ENCODE results near the gene RETREG2.

Gene RETREG2

GRCh38 chr2:219223831-219224610, 45.9 kb downstream of the RETREG2 start:
- H3K4me3 ChIP-seq (ENCODE audit: low read depth, low read length) = no peak overlapping the region
- TF ChIP-seq CTCF (IDR thresholded peaks at IDR 0.05; ENCODE audit: borderline replicate concordance, insufficient read depth, low read depth, low read length) = no peak

GRCh38 chr2:219225350-219225749, 47.3 kb downstream of the RETREG2 start:
- TF ChIP-seq CTCF (IDR thresholded peaks at IDR 0.05; ENCODE audit: borderline replicate concordance, insufficient read depth, low read depth, low read length) = no peak

GRCh38 chr2:219228041-219228910, 50.2 kb downstream of the RETREG2 start:
- no peak for TF ChIP-seq CTCF (IDR thresholded peaks at IDR 0.05; ENCODE audit: borderline replicate concordance, insufficient read depth, low read depth, low read length)
- peak overlapping the region; percentile 84 for H3K4me3 ChIP-seq (ENCODE audit: low read depth, low read length)

More at GRCh38 chr2:219225350-219225749, 47.3 kb downstream of the RETREG2 start:
- no peak overlapping the region for H3K4me3 ChIP-seq (ENCODE audit: low read depth, low read length)

DNA sequence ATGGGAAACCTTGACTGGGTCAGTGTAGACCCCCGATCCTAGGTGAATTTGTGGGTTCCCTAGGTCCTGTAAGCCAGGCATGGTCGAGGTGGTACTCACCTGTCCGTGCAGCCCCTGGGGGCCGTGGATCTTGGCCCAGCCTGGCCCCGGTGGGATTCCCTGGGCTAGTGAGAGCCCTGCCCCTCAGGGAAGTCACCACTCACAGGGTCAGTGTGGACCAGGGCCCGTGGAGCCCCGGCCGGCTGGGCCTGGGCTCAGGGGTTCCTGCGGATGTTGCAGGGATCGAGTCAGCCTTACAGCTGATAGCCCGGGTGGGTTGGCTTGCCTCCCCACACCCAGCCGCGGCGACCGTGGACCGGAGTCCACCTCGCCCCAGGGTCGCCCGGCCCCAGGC, 50.8 kb downstream of the RETREG2 start:
- H3K4me3 ChIP-seq (ENCODE audit: low read depth, low read length) = peak overlapping the region; percentile 84
- TF ChIP-seq CTCF (IDR thresholded peaks at IDR 0.05; ENCODE audit: borderline replicate concordance, insufficient read depth, low read depth, low read length) = no peak

DNA sequence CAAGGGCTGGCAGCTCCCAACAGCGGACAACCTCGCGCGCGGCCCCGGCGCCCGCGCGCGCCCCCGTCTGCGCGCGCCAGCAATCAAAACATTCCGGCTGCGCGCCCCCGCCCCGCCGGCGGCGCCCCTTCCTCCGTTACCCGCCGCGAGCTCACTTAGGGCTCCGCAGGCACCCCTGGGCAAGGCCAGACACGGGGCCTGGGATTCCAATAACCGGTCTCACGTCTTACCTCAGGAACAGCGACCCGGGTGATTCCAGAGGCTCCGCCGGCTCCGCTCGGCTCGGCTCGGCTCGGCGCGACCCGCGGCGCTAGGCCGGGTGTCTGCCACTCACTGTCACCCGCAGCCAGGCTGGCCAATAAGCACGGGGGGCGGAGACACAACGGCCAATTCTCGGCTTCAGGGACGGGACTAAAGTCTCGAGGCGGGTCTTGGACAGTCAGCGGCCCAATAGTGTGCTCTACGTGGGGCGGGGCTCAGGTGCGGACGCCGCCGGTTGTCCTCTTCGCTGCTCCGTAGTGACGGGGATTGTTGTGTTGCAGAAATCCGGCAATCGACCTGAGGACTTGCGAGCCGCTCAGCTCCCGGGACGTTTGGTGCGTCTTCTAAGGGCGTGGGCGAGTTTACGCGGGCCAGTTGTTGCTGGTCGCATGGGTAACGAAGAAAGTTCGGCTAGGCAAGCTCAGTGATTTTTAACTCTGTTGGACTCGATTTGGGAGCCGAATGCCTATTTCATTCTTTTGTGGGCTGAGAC, 51.4 kb downstream of the RETREG2 start, which contains the start of the genes ANKZF1 and ATG9A:
TSS of gene ANKZF1 (plus strand) at position 502 of the 754 bp plus-strand sequence. CDS start 452 bp downstream, outside the sequence.
TSS of gene ATG9A (minus strand) at position 332 of the 754 bp plus-strand sequence. CDS start 1,612 bp downstream, outside the sequence.
- peak within 1 kb of the TSS; percentile 84 for H3K4me3 ChIP-seq (ENCODE audit: low read depth, low read length)
- no peak for TF ChIP-seq CTCF (IDR thresholded peaks at IDR 0.05; ENCODE audit: borderline replicate concordance, insufficient read depth, low read depth, low read length)

GRCh38 chr2:219230059-219230540, 52.0 kb downstream of the RETREG2 start:
- H3K4me3 ChIP-seq (ENCODE audit: low read depth, low read length) = peak overlapping the region; percentile 84
- no peak for TF ChIP-seq CTCF (IDR thresholded peaks at IDR 0.05; ENCODE audit: borderline replicate concordance, insufficient read depth, low read depth, low read length)

Data from GM12875 (cell line).